Breast epithelium (tissue), 4 donors: Measurements from ENCODE around the gene COG3. TPM values are rescaled to one million over a fixed set of nuclear protein-coding genes. Genes with fewer than 3 reads are reported as not detected.

Experiments used
- DNase-seq, 2 donors: peaks; one replicate each; pipeline ENCODE4 v3.0.0-alpha.2; 2019; ENCODE audit warnings: low spot score in 2 of 2
- H3K27ac ChIP-seq, 2 donors: fragments of 200-600 bp; sonication (generic) in 1 of 2; one replicate each; pipeline ENCODE4 v1.5.1; 2016 to 2019; ENCODE audit warnings: mild to moderate bottlenecking in 1 of 2
- H3K27me3 ChIP-seq, 2 donors: fragments of 200-600 bp; sonication (generic) in 1 of 2; one replicate each; pipeline versions ENCODE4 v1.5.1 to v1.6.0; 2017 to 2019; ENCODE audit warnings: control low read depth in 1 of 2, mild to moderate bottlenecking in 1 of 2
- H3K36me3 ChIP-seq: fragments of 200-600 bp; one replicate; pipeline ENCODE4 v1.5.1; 2019
- H3K4me1 ChIP-seq, 2 donors: fragments of 200-600 bp; sonication (generic); one replicate each; pipeline ENCODE4 v1.5.1; 2016 to 2019; ENCODE audit warnings: control low read depth in 1 of 2
- H3K4me3 ChIP-seq, 3 donors: fragments of 200-600 bp; sonication (generic); 1 replicate in 2 of 3; 2 replicates in 1 of 3; pipeline ENCODE4 v1.5.1; 2016 to 2019; ENCODE audit warnings: mild to moderate bottlenecking in 3 of 3, moderate library complexity in 2 of 3
- H3K9me3 ChIP-seq, 2 donors: fragments of 200-600 bp; sonication (generic) in 1 of 2; one replicate each; pipeline ENCODE4 v1.5.1; 2016 to 2019; ENCODE audit warnings: control low read depth in 1 of 2
- POLR2A ChIP-seq: fragments of 450-650 bp; IDR thresholded peaks from one replicate; pipeline ENCODE4 v1.6.1; 2016; ENCODE audit warnings: antibody characterized with exemption, mild to moderate bottlenecking, moderate library complexity
- POLR2AphosphoS5 ChIP-seq, 3 donors: sonication (generic); formaldehyde crosslinking; IDR thresholded peaks; one replicate each; pipeline ENCODE4 v1.6.1; 2017; ENCODE audit warnings: antibody characterized with exemption in 3 of 3
- intact Hi-C: fragments of 100-400 bp; cut with DNase I; formaldehyde crosslinking; loops from one replicate; pipeline ENCODE4 v1.15.1; 2023; ENCODE audit warnings: low total_unique reads
- total RNA-seq, 3 donors: library from RNA; depleted of rRNA; stranded (reverse); fragments of >200 nt; gene quantifications; one replicate each; pipeline ENCODE4 v1.1.0, GENCODE V29; 2016
- TF ChIP-seq, protein P1 (sequence below), 3 donors: fragments of 450-650 bp; IDR thresholded peaks; one replicate each; pipeline ENCODE4 v1.5.1; 2016 to 2017; ENCODE audit warnings: antibody characterized with exemption in 3 of 3, mild to moderate bottlenecking in 3 of 3, moderate library complexity in 3 of 3

The COG3 gene
- total RNA-seq, 3 donors from 2014 or later, result 30.4 to 45.1 (median 39.7) TPM

DNA sequence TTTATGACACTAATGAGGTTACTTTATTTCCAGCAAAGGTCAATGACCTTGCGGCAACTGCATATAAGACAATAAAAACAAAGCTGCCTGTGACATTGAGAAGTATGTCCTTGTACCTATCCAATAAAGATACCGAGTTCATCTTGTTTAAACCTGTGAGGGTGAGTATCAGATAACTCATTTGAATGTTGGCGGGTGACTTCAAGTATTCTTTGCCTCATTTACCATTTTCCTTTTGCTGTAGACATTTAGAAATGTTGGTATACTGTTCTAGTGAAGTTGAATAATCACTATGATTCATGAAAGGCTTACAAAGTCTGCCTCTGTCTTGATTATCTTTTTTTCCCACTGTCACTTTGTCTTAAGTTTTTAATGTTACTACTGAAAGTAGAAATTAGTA lies 65.0 kb downstream of the COG3 start:
- Histone ChIP-seq H3K36me3 (peaks cover 7% of the 10 kb centered on the region), H3K4me1 (no peaks in the 10 kb centered on the region), H3K9me3 (no peaks in the 10 kb centered on the region), H3K4me3 (no peak overlapping the region), H3K27me3 (no peaks in the 10 kb centered on the region), H3K27ac (no peak overlapping the region)
- intact Hi-C loops, result no loop called here
- DNase-seq, result no peak
- TF ChIP-seq POLR2AphosphoS5 (IDR thresholded peaks at IDR 0.05) (no peak), POLR2A (no peak)
- TF ChIP-seq, protein P1, sequence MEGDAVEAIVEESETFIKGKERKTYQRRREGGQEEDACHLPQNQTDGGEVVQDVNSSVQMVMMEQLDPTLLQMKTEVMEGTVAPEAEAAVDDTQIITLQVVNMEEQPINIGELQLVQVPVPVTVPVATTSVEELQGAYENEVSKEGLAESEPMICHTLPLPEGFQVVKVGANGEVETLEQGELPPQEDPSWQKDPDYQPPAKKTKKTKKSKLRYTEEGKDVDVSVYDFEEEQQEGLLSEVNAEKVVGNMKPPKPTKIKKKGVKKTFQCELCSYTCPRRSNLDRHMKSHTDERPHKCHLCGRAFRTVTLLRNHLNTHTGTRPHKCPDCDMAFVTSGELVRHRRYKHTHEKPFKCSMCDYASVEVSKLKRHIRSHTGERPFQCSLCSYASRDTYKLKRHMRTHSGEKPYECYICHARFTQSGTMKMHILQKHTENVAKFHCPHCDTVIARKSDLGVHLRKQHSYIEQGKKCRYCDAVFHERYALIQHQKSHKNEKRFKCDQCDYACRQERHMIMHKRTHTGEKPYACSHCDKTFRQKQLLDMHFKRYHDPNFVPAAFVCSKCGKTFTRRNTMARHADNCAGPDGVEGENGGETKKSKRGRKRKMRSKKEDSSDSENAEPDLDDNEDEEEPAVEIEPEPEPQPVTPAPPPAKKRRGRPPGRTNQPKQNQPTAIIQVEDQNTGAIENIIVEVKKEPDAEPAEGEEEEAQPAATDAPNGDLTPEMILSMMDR (IDR thresholded peaks at IDR 0.05), result no peak

DNA sequence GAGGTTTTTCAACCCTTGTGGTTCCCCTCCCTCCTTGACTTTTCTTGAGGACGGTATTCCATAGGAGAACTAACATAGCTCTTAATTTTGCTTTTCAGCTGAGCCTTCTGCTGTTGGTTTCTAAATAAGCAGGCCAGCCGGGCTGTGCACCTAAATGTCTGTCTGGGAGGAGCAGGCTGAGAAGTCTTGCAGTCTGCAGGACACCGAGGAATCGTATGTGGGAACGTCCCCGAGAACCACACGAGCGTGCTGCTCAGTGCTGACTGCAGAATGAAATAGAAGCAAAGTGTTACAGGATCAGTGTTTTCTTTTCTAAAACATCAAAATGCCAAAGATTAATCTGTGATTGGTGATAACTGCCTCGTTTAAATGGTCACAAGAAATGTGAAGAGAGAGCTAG lies 69.9 kb downstream of the COG3 start:
- Histone ChIP-seq H3K9me3 (no peaks in the 10 kb centered on the region), H3K4me3 (no peak overlapping the region), H3K27ac (no peak overlapping the region), H3K36me3 (peaks cover 4% of the 10 kb centered on the region), H3K27me3 (no peaks in the 10 kb centered on the region), H3K4me1 (no peaks in the 10 kb centered on the region)
- TF ChIP-seq POLR2AphosphoS5 (IDR thresholded peaks at IDR 0.05), result no peak
- TF ChIP-seq POLR2A, result no peak
- TF ChIP-seq, protein P1 (IDR thresholded peaks at IDR 0.05), result no peak
- intact Hi-C loops, result no loop called here
- DNase-seq, result no peak

DNA sequence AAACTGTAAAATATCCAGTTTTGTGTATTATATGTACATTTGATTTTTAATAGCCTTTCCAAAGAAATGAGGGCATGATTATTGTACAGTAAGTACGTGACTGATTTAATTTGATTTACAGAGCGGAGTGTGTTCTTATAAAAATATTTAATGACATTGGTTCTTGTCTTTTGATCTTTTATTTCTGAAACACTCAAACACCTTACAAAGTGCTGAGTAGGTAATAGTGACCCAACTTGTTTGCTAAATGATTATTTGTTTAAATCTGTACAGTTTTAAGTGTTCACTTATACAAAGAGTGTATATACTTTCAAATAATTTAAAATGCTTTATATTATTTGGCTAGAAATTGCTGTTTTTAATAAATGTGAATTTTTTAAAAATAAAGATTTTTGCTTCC lies 71.5 kb downstream of the COG3 start:
- no peaks in the 10 kb centered on the region for H3K9me3 ChIP-seq
- no peaks in the 10 kb centered on the region for H3K27me3 ChIP-seq
- H3K36me3 ChIP-seq, result no peaks in the 10 kb centered on the region
- no peak for DNase-seq
- no peak overlapping the region for H3K4me3 ChIP-seq
- TF ChIP-seq, protein P1 (IDR thresholded peaks at IDR 0.05), result no peak
- no peak for TF ChIP-seq POLR2A
- TF ChIP-seq POLR2AphosphoS5 (IDR thresholded peaks at IDR 0.05), result no peak
- H3K27ac ChIP-seq, result no peak overlapping the region
- intact Hi-C loops, result no loop called here
- H3K4me1 ChIP-seq, result no peaks in the 10 kb centered on the region

DNA sequence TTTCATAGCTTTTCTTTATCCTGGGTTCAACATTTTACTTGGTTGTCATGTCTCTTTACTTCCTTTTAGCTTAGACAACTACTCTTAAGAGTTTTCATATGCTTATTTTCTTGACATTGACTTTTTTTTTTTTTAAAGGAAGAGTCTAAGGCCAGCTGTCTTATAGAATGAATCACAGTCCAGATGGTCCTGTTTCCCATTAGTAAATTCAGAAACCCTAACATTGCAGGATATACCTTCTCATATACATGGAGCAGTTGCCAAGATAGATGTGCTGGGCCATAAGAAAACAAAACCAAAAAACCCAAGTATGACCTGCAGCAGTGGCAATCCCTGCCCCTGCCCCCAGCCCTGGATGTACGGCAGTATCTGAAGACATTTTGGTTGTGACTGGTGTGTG lies 72.8 kb downstream of the COG3 start:
- Histone ChIP-seq H3K27me3 (no peaks in the 10 kb centered on the region), H3K9me3 (no peaks in the 10 kb centered on the region), H3K4me1 (no peaks in the 10 kb centered on the region), H3K36me3 (no peaks in the 10 kb centered on the region), H3K27ac (no peak overlapping the region), H3K4me3 (no peak overlapping the region)
- no peak for TF ChIP-seq POLR2AphosphoS5 (IDR thresholded peaks at IDR 0.05)
- TF ChIP-seq POLR2A, result no peak
- TF ChIP-seq, protein P1 (IDR thresholded peaks at IDR 0.05), result no peak
- DNase-seq, result no peak
- intact Hi-C loops, result no loop called here

DNA sequence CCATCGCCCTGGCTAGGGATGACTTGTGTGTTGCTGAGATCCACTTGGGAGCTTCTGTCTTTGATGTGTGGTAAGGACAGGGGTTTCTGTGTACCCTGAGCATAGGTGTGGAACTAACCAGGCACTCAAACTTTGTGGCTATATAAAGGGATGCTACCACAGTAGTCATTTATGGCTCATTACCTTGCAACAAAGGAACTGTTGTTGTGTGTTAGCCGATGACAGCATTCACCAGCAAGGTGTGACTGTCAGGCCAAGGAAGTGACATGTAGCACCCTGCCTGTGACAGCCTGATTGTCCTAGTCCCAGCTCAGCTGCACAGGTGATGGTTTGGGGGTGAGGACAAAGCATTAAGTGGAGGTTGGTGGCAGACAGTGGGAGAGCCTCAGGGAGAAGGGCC lies 73.6 kb downstream of the COG3 start:
- TF ChIP-seq POLR2A (no peak), POLR2AphosphoS5 (IDR thresholded peaks at IDR 0.05) (no peak)
- TF ChIP-seq, protein P1 (IDR thresholded peaks at IDR 0.05), result no peak
- intact Hi-C loops, result no loop called here
- H3K9me3 ChIP-seq, result no peaks in the 10 kb centered on the region
- H3K4me1 ChIP-seq, result no peaks in the 10 kb centered on the region
- H3K4me3 ChIP-seq, result no peak overlapping the region
- H3K36me3 ChIP-seq, result no peaks in the 10 kb centered on the region
- no peak for DNase-seq
- no peaks in the 10 kb centered on the region for H3K27me3 ChIP-seq
- H3K27ac ChIP-seq, result no peak overlapping the region
